Stomach (tissue), 9 donors: ENCODE results near the gene NPAS2. TPM values are rescaled to one million over a fixed set of nuclear protein-coding genes. Genes with fewer than 3 reads are reported as not detected.
A peak's percentile ranks its signal among the peaks of the same experiment; 100 is the strongest.

Experiments used
- DNase-seq, 2 donors: peaks; one replicate each; pipeline versions ENCODE4 v3.0.0 to v3.0.0-alpha.2; 2013 to 2019
- H3K27ac ChIP-seq, 5 donors: fragments of 200-600 bp in 4 of 5; sonication (generic) in 4 of 5; one replicate each; pipeline ENCODE4 v1.5.1; 2013 to 2019; ENCODE audit warnings: mild to moderate bottlenecking in 1 of 5, moderate library complexity in 1 of 5
- H3K27me3 ChIP-seq, 3 donors: fragments of 200-600 bp; sonication (generic); one replicate each; pipeline ENCODE4 v1.5.1; 2017 to 2019; ENCODE audit warnings: mixed run types in 1 of 3
- H3K36me3 ChIP-seq, 4 donors: fragments of 200-600 bp; sonication (generic); 1 replicate in 3 of 4; 2 replicates in 1 of 4; pipeline ENCODE4 v1.5.1; 2016 to 2019
- H3K4me1 ChIP-seq, 4 donors: fragments of 200-600 bp; sonication (generic); one replicate each; pipeline ENCODE4 v1.5.1; 2016 to 2019
- H3K4me3 ChIP-seq, 4 donors: fragments of 200-600 bp; sonication (generic) in 3 of 4; one replicate each; pipeline ENCODE4 v1.5.1; 2016 to 2019; ENCODE audit warnings: mild to moderate bottlenecking in 1 of 4
- H3K9me3 ChIP-seq, 4 donors: fragments of 200-600 bp; sonication (generic); one replicate each; pipeline ENCODE4 v1.5.1; 2016 to 2019
- CTCF ChIP-seq, 7 experiments: fragments of 450-650 bp in 4 of 7; fragments of 200-600 bp in 3 of 7; sonication (generic) in 3 of 7; IDR thresholded peaks; one replicate each; pipeline ENCODE4 v1.5.1; 2016 to 2019; ENCODE audit warnings: antibody characterized with exemption in 7 of 7, control low read depth in 2 of 7, mild to moderate bottlenecking in 1 of 7
- EP300 ChIP-seq: sonication (generic); formaldehyde crosslinking; IDR thresholded peaks from one replicate; pipeline ENCODE4 v1.6.1; 2017; ENCODE audit warnings: antibody characterized with exemption
- POLR2A ChIP-seq, 4 donors: fragments of 450-650 bp; IDR thresholded peaks; one replicate each; pipeline ENCODE4 v1.6.1; 2016; ENCODE audit warnings: antibody characterized with exemption in 4 of 4, control low read depth in 2 of 4, mild to moderate bottlenecking in 1 of 4, moderate library complexity in 1 of 4
- POLR2AphosphoS5 ChIP-seq, 3 donors: sonication (generic); formaldehyde crosslinking; IDR thresholded peaks; one replicate each; pipeline ENCODE4 v1.6.1; 2016; ENCODE audit warnings: antibody characterized with exemption in 3 of 3
- WGBS, 5 donors: extraction: QIAGEN DNeasy Blood & Tissue Kit in 3 of 5; methylation state at CpG; one replicate each; pipeline versions ENCODE4 v1.1.5 to v1.1.7; 2013 to 2018; 5-methylcytosine and 5-hydroxymethylcytosine counted together
- intact Hi-C: fragments of 100-400 bp; cut with DNase I; formaldehyde crosslinking; loops from one replicate; pipeline ENCODE4 v1.15.1; 2023; ENCODE audit warnings: low total_unique reads
- polyA plus RNA-seq, 3 donors: library from polyadenylated mRNA; stranded (reverse); fragments of 200-250 nt; gene quantifications; one replicate each; pipeline ENCODE4 v1.2.3, GENCODE V29; 2013
- total RNA-seq, 5 donors: library from RNA; depleted of rRNA; stranded (reverse); fragments of >200 nt; gene quantifications; one replicate each; pipeline versions ENCODE4 v1.1.0 to v1.2.3, GENCODE V29; 2014 to 2016
- donor health status: healthy with polysubstance abuse.
- donor health status: Bipolar disorder and iron deficiency.
- donor health status: healthy.

NPAS2 gene
- total and polyA plus RNA-seq, 8 donors, result 13.1 to 148 (median 28.0) TPM

GRCh38 chr2:100997509-100998234 is 177.7 kb downstream of the NPAS2 start:
- no peak overlapping the region for H3K4me3 ChIP-seq
- TF ChIP-seq POLR2AphosphoS5 (IDR thresholded peaks at IDR 0.05) (no peak), EP300 (no peak), POLR2A (IDR thresholded peaks at IDR 0.05) (no peak)
- intact Hi-C loops, result no loop called here
- H3K36me3 ChIP-seq, result peaks cover 4 to 43% (median 39%) of the 10 kb centered on the region in 4 donors
- DNase-seq, result no peak
- H3K27ac ChIP-seq, result no peak overlapping the region
- H3K9me3 ChIP-seq, result no peaks in the 10 kb centered on the region
- H3K4me1 ChIP-seq, result peaks cover 4 to 7% (median 5%) of the 10 kb centered on the region in 4 donors
- WGBS, 5 donors, result 90 to 97% (median 95%) methylated on average over 5 of the region's 5 CpGs
- no peaks in the 10 kb centered on the region for H3K27me3 ChIP-seq

GRCh38 chr2:100998235-100998573 is 178.3 kb downstream of the NPAS2 start:
- DNase-seq, result no peak
- H3K36me3 ChIP-seq, result peaks cover 4 to 40% (median 35%) of the 10 kb centered on the region in 4 donors
- no peak overlapping the region for H3K4me3 ChIP-seq
- H3K27ac ChIP-seq, result no peak overlapping the region
- no peaks in the 10 kb centered on the region for H3K27me3 ChIP-seq
- TF ChIP-seq POLR2A (IDR thresholded peaks at IDR 0.05) (no peak), POLR2AphosphoS5 (IDR thresholded peaks at IDR 0.05) (no peak), EP300 (no peak), CTCF (IDR thresholded peaks at IDR 0.05) (no peak)
- intact Hi-C loops, result no loop called here
- H3K4me1 ChIP-seq, result peaks cover 4 to 13% (median 9%) of the 10 kb centered on the region in 4 donors
- WGBS, 5 donors, result 73 to 84% (median 74%) methylated on average over 6 of the region's 6 CpGs
- H3K9me3 ChIP-seq, result no peaks in the 10 kb centered on the region

- no peak for DNase-seq
- peaks cover 13 to 31% (median 25%) of the 10 kb centered on the region in 4 donors for H3K4me1 ChIP-seq
- H3K9me3 ChIP-seq, result no peaks in the 10 kb centered on the region
- intact Hi-C loops, result no loop called here
- 86 to 95% (median 92%) methylated on average over 2 of the region's 2 CpGs for WGBS, 5 donors
- no peak overlapping the region for H3K27ac ChIP-seq
- no peak for TF ChIP-seq POLR2A (IDR thresholded peaks at IDR 0.05)
- TF ChIP-seq CTCF (IDR thresholded peaks at IDR 0.05), result no peak
- no peak for TF ChIP-seq POLR2AphosphoS5 (IDR thresholded peaks at IDR 0.05)
- TF ChIP-seq EP300, result no peak
- H3K27me3 ChIP-seq, result no peaks in the 10 kb centered on the region
- no peak overlapping the region for H3K4me3 ChIP-seq
- H3K36me3 ChIP-seq, result peaks cover 21 to 36% (median 32%) of the 10 kb centered on the region in 4 donors
These were observed 180.1 kb downstream of the NPAS2 start for GRCh38 chr2:100999995-101000394.

GRCh38 chr2:101001691-101002561 is 182.0 kb downstream of the NPAS2 start, which contains the start of gene RPL31:
Gene RPL31 (plus strand): TSS chr2:101002289. CDS start chr2:101002702, 413 bp downstream.
- intact Hi-C loops, result no loop called here
- peak within 1 kb of the TSS; percentile 70 to 92 (median 82) for H3K4me3 ChIP-seq
- WGBS, 5 donors, result 3 to 6% (median 4%) methylated on average over 55 to 59 of the region's 59 CpGs
- peaks cover 13 to 49% (median 33%) of the 10 kb centered on the region in 4 donors for H3K4me1 ChIP-seq
- peak within 1 kb of the TSS; percentile 87 to 94 (median 91) for H3K27ac ChIP-seq
- no peaks in the 10 kb centered on the region for H3K27me3 ChIP-seq
- no peaks in the 10 kb centered on the region for H3K9me3 ChIP-seq
- peaks cover 34 to 39% (median 36%) of the 10 kb centered on the region in 4 donors for H3K36me3 ChIP-seq
- peak; percentile 97 to 99 for DNase-seq
- no peak for TF ChIP-seq CTCF (IDR thresholded peaks at IDR 0.05)
- no peak for TF ChIP-seq EP300
- TF ChIP-seq POLR2AphosphoS5 (IDR thresholded peaks at IDR 0.05), result peak; percentile 94 to 99 (median 97)
- TF ChIP-seq POLR2A (IDR thresholded peaks at IDR 0.05), result peak in 1 of 4 donors; percentile 65
